Measurements from ENCODE around the gene U2AF1. TPM values are rescaled to one million over a fixed set of nuclear protein-coding genes. Genes with fewer than 3 reads are reported as not detected.
"Not testable (repeated sequence)": the region's sequence is repeated elsewhere in the genome, so short reads cannot be mapped to it uniquely, and the experiment has no call there.

The U2AF1 gene
- total and polyA plus RNA-seq, 2 of the 8 experiments (the other 6 are each of a cell fraction or from before 2014, with no cell fraction given) = 60.0 to 74.6 TPM

DNA sequence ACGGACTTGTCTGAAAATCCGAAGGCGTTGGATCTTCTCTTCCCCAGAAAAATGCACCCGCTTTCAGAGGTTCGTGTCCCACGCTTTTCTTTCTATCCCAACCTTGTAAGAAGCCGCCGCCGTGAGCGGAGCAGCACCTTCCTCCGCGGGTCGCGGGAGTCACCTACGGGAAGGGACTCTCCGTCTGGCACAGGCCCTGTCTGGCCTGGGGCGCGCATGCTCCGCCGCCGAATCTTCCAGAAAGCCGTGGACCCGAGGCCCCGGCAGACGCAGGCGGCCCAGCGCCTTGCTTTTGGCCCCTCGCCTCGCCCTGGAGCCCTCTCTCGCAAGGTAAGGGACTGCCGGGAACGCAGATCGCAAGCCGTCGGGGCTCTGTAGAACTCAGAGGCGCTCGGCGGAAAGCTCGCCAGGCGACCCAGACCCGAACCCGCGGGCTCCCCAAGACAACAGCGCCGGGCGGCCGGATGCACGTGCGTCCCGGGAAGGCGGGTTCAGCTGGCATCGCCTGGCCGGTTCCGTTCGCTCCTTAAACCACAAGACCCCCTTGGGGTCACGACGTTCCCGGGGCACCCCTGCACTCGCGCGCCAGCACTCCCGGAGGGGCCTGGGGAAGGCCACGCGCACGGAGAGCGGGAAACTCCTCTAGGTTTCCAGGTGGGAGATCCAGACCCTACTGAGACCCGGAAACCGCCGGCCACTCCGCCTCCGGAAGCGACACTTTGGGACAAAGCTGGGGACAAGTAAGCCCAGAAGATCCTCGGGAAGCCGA lies 32.8 kb downstream of the U2AF1 start:
- DNase-seq (ENCODE audit: low read depth in 1 of 2, low spot score in 2 of 2); H3K23ac ChIP-seq (ENCODE audit: insufficient read length); H4K8ac ChIP-seq (ENCODE audit: extremely low read depth, insufficient read depth, low read length); H2BK5ac ChIP-seq (ENCODE audit: low read depth, low read length); H3K36me3 ChIP-seq (ENCODE audit: control insufficient read depth in 2 of 4, insufficient read depth in 4 of 4, low read length in 3 of 4); H2BK20ac ChIP-seq (ENCODE audit: low read length); H3K27me3 ChIP-seq (replicated peaks in 1 of 4; ENCODE audit: control insufficient read depth in 3 of 4, extremely low read depth in 1 of 4, insufficient read depth in 3 of 4, low read length in 3 of 4); H3K18ac ChIP-seq (ENCODE audit: extremely low read depth, low read length); H3K4me1 ChIP-seq (replicated peaks in 1 of 4; ENCODE audit: control insufficient read depth in 3 of 4, insufficient read depth in 4 of 4, low read length in 3 of 4); H2AK5ac ChIP-seq (ENCODE audit: low read depth, low read length); H3K4ac ChIP-seq (replicated peaks; ENCODE audit: insufficient read length, low read depth, low read length); H3K79me2 ChIP-seq (ENCODE audit: control insufficient read depth in 1 of 2, insufficient read depth in 2 of 2, low read length in 2 of 2); H3K27ac ChIP-seq (ENCODE audit: low read depth, low read length); H3K9me3 ChIP-seq (ENCODE audit: insufficient read depth in 2 of 2, low read depth in 1 of 2, low read length in 1 of 2); H4K91ac ChIP-seq (replicated peaks; ENCODE audit: insufficient read length, low read length); H3K23me2 ChIP-seq (ENCODE audit: low read depth, low read length); H3K4me3 ChIP-seq (ENCODE audit: extremely low read depth in 1 of 4, insufficient read depth in 2 of 4, low read depth in 3 of 4, low read length in 4 of 4); H2BK120ac ChIP-seq (replicated peaks; ENCODE audit: low read depth, low read length); H4K5ac ChIP-seq (ENCODE audit: insufficient read length, low read depth, low read length); H3K79me1 ChIP-seq (ENCODE audit: low read depth, low read length); H3K56ac ChIP-seq (replicated peaks; ENCODE audit: insufficient read length, low read depth, low read length); CTCF ChIA-PET (ENCODE audit: partially characterized antibody); H2BK12ac ChIP-seq (ENCODE audit: low read depth, low read length); H3K9ac ChIP-seq (replicated peaks in 1 of 4; ENCODE audit: extremely low read depth in 1 of 4, low read depth in 3 of 4, low read length in 3 of 4); H4K20me1 ChIP-seq (replicated peaks in 1 of 2; ENCODE audit: control insufficient read depth in 1 of 2, insufficient read depth in 2 of 2, low read length in 2 of 2); POLR2A ChIA-PET (ENCODE audit: partially characterized antibody); H2BK15ac ChIP-seq (ENCODE audit: low read length); FAIRE-seq; H3K4me2 ChIP-seq (ENCODE audit: insufficient read depth in 1 of 2, low read depth in 2 of 2, low read length in 2 of 2); H3K14ac ChIP-seq (ENCODE audit: insufficient read length); H2AFZ ChIP-seq (ENCODE audit: low read length): not testable (repeated sequence)
- no CpG with 5 or more reads among the region's 74 CpGs for WGBS, 2 experiments (ENCODE audit: extremely low coverage in 1 of 2, insufficient coverage in 1 of 2, insufficient read length in 1 of 2, insufficient replicate concordance in 2 of 2, low coverage in 1 of 2, low lambda C conversion rate in 2 of 2, missing lambda C conversion rate in 1 of 2)

DNA sequence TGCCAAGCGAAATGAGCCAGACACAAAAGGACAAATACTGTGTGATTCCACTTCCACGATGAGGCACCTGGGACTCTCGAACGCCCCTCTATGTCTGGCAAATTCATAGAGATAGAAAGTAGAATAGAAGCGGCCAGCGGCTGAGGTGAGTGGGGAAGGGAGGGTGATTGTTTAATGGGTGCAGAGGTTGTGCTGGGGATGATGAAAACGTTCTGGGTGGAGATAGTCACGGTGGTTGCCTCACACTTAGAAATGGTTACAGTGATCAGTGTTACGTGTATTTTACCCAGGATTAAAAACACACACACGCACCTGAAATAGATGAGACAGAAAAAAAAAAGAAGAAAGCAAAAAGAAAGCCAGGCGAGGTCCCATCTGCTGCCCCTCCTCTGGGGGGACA lies 34.6 kb downstream of the U2AF1 start:
- H3K27ac ChIP-seq (ENCODE audit: low read depth, low read length); H3K4me3 ChIP-seq (ENCODE audit: extremely low read depth in 1 of 4, insufficient read depth in 2 of 4, low read depth in 3 of 4, low read length in 4 of 4); H4K5ac ChIP-seq (ENCODE audit: insufficient read length, low read depth, low read length); H4K8ac ChIP-seq (ENCODE audit: extremely low read depth, insufficient read depth, low read length); DNase-seq (ENCODE audit: low read depth in 1 of 2, low spot score in 2 of 2); H4K91ac ChIP-seq (replicated peaks; ENCODE audit: insufficient read length, low read length); H3K18ac ChIP-seq (ENCODE audit: extremely low read depth, low read length); H3K56ac ChIP-seq (replicated peaks; ENCODE audit: insufficient read length, low read depth, low read length); H2BK120ac ChIP-seq (replicated peaks; ENCODE audit: low read depth, low read length); H3K9me3 ChIP-seq (ENCODE audit: insufficient read depth in 2 of 2, low read depth in 1 of 2, low read length in 1 of 2); H3K79me2 ChIP-seq (ENCODE audit: control insufficient read depth in 1 of 2, insufficient read depth in 2 of 2, low read length in 2 of 2); H3K4me2 ChIP-seq (ENCODE audit: insufficient read depth in 1 of 2, low read depth in 2 of 2, low read length in 2 of 2); H3K9ac ChIP-seq (replicated peaks in 1 of 4; ENCODE audit: extremely low read depth in 1 of 4, low read depth in 3 of 4, low read length in 3 of 4); CTCF ChIA-PET (ENCODE audit: partially characterized antibody); H2BK5ac ChIP-seq (ENCODE audit: low read depth, low read length); H3K27me3 ChIP-seq (replicated peaks in 1 of 4; ENCODE audit: control insufficient read depth in 3 of 4, extremely low read depth in 1 of 4, insufficient read depth in 3 of 4, low read length in 3 of 4); POLR2A ChIA-PET (ENCODE audit: partially characterized antibody); H2BK20ac ChIP-seq (ENCODE audit: low read length); H2BK12ac ChIP-seq (ENCODE audit: low read depth, low read length); H3K79me1 ChIP-seq (ENCODE audit: low read depth, low read length); H3K36me3 ChIP-seq (ENCODE audit: control insufficient read depth in 2 of 4, insufficient read depth in 4 of 4, low read length in 3 of 4); H2AFZ ChIP-seq (ENCODE audit: low read length); H3K14ac ChIP-seq (ENCODE audit: insufficient read length); H3K23ac ChIP-seq (ENCODE audit: insufficient read length); H3K4me1 ChIP-seq (replicated peaks in 1 of 4; ENCODE audit: control insufficient read depth in 3 of 4, insufficient read depth in 4 of 4, low read length in 3 of 4); H2AK5ac ChIP-seq (ENCODE audit: low read depth, low read length); H2BK15ac ChIP-seq (ENCODE audit: low read length); H3K4ac ChIP-seq (replicated peaks; ENCODE audit: insufficient read length, low read depth, low read length); H4K20me1 ChIP-seq (replicated peaks in 1 of 2; ENCODE audit: control insufficient read depth in 1 of 2, insufficient read depth in 2 of 2, low read length in 2 of 2); H3K23me2 ChIP-seq (ENCODE audit: low read depth, low read length); FAIRE-seq: not testable (repeated sequence)
- no CpG with 5 or more reads among the region's 11 CpGs for WGBS, 2 experiments (ENCODE audit: extremely low coverage in 1 of 2, insufficient coverage in 1 of 2, insufficient read length in 1 of 2, insufficient replicate concordance in 2 of 2, low coverage in 1 of 2, low lambda C conversion rate in 2 of 2, missing lambda C conversion rate in 1 of 2)
